Liver (tissue), 3 donors: ENCODE results near the gene CHAD.

Source experiments
- EGR1 ChIP-seq, 2 donors: IDR thresholded peaks; 2 replicates each; pipeline ENCODE4 v1.6.1; 2016 to 2018; ENCODE audit warnings: antibody characterized with exemption in 2 of 2, low read depth in 2 of 2
- NR2F2 ChIP-seq: IDR thresholded peaks from 2 replicates; pipeline ENCODE4 v1.6.1; 2016; ENCODE audit warnings: antibody characterized with exemption
- TF ChIP-seq, protein P1 (sequence below): fragments of 150-350 bp; IDR thresholded peaks from 2 replicates; pipeline ENCODE4 v1.5.1; 2017; ENCODE audit warnings: improper control_type of control experiment, low read depth, low read length; ENCODE audit not compliant: missing input control
- donor health status: healthy.
- donor health status: healthy.

DNA sequence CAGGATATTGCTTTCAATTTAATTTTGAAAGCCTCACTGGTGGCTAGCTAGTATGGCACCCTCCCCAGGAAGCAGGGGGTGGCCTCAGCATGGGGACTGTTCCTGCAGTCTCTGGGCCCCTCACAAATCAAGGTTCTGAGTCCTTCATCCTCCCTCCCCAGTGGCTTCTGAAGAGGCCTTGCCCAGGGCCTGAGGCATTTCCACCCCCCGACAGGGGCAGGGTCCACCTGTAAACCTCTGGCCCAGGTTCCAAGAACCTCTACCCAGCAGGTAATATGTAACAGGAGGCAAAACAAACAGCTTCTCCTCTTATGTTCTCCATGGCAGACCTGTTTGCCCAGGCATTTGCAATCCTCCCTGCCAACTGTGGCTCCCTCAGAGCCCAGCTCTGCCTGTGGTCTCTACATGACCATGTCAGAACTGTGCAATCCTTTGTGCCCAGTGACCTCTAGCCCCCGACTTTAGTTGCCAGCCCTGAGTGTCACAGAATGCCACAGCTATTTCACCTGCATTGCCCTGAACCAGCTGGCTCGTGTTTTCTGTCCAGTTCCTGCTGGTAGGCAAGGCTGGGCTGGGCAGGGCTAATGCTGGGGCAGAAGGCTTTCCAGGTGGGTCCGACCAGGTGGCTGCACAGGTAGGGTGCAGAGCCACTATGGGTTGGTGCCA lies 28.4 kb downstream of the CHAD start:
- TF ChIP-seq, protein P1, sequence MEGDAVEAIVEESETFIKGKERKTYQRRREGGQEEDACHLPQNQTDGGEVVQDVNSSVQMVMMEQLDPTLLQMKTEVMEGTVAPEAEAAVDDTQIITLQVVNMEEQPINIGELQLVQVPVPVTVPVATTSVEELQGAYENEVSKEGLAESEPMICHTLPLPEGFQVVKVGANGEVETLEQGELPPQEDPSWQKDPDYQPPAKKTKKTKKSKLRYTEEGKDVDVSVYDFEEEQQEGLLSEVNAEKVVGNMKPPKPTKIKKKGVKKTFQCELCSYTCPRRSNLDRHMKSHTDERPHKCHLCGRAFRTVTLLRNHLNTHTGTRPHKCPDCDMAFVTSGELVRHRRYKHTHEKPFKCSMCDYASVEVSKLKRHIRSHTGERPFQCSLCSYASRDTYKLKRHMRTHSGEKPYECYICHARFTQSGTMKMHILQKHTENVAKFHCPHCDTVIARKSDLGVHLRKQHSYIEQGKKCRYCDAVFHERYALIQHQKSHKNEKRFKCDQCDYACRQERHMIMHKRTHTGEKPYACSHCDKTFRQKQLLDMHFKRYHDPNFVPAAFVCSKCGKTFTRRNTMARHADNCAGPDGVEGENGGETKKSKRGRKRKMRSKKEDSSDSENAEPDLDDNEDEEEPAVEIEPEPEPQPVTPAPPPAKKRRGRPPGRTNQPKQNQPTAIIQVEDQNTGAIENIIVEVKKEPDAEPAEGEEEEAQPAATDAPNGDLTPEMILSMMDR = no peak
- TF ChIP-seq EGR1 (IDR thresholded peaks at IDR 0.05; ENCODE audit: low read depth in 2 of 2) (no peak), NR2F2 (peak; percentile 84)
